Loucy (cell line): ENCODE measurements around the gene AVL9.
"Not testable (repeated sequence)": the region's sequence is repeated elsewhere in the genome, so short reads cannot be mapped to it uniquely, and the experiment has no call there.

ENCODE experiments used
- H2AFZ ChIP-seq: fragments of 200-600 bp; sonication (generic); 2 replicates; pipeline ENCODE4 v1.6.0; 2016; ENCODE audit warnings: antibody characterized with exemption, mild to moderate bottlenecking, low read length, moderate library complexity
- H3F3A ChIP-seq: fragments of 200-600 bp; 2 replicates; pipeline ENCODE4 v1.6.0; 2016; ENCODE audit warnings: antibody characterized with exemption, low read depth, mild to moderate bottlenecking
- H3K27me3 ChIP-seq: fragments of 200-600 bp; sonication (generic); 2 replicates; pipeline ENCODE4 v1.6.1; 2014; ENCODE audit warnings: low read length, mild to moderate bottlenecking; ENCODE audit not compliant: insufficient read depth, poor library complexity, severe bottlenecking
- H3K36me3 ChIP-seq: fragments of 200-600 bp; sonication (generic); 2 replicates; pipeline ENCODE4 v1.6.1; 2016; ENCODE audit warnings: low read length; ENCODE audit not compliant: insufficient read depth
- H3K4me1 ChIP-seq: fragments of 200-600 bp; sonication (generic); 2 replicates; pipeline ENCODE4 v1.5.1; 2014; ENCODE audit warnings: low read length, mild to moderate bottlenecking; ENCODE audit not compliant: insufficient read depth, poor library complexity, severe bottlenecking
- H3K4me2 ChIP-seq: fragments of 200-600 bp; sonication (generic); 2 replicates; pipeline ENCODE4 v1.6.0; 2014; ENCODE audit warnings: antibody characterized with exemption, low read length, low read depth, mild to moderate bottlenecking; ENCODE audit not compliant: poor library complexity, severe bottlenecking
- H3K4me3 ChIP-seq: fragments of 200-600 bp; sonication (generic); 2 replicates; pipeline ENCODE4 v1.5.1; 2014; ENCODE audit warnings: low read length, mild to moderate bottlenecking, mixed read lengths; ENCODE audit not compliant: poor library complexity, severe bottlenecking
- H3K79me2 ChIP-seq: fragments of 200-600 bp; sonication (generic); 2 replicates; pipeline ENCODE4 v1.6.1; 2014; ENCODE audit warnings: low read length; ENCODE audit not compliant: insufficient read depth
- H3K9ac ChIP-seq: fragments of 200-600 bp; sonication (generic); 2 replicates; pipeline ENCODE4 v1.6.0; 2014; ENCODE audit warnings: mild to moderate bottlenecking, low read depth, low read length, moderate library complexity; ENCODE audit not compliant: poor library complexity, severe bottlenecking
- H3K9me2 ChIP-seq: fragments of 200-600 bp; sonication (generic); replicated peaks from 2 replicates; pipeline ENCODE4 v1.6.1; 2016; ENCODE audit warnings: low read depth, low read length, mixed read lengths
- H3K9me3 ChIP-seq: fragments of 200-600 bp; sonication (generic); 2 replicates; pipeline ENCODE4 v1.6.1; 2014; ENCODE audit warnings: mild to moderate bottlenecking, antibody characterized with exemption, low read length, low read depth; ENCODE audit not compliant: insufficient read depth
- H4K20me1 ChIP-seq: fragments of 200-600 bp; sonication (generic); 2 replicates; pipeline ENCODE4 v1.6.0; 2014; ENCODE audit warnings: antibody characterized with exemption, low read length, mild to moderate bottlenecking; ENCODE audit not compliant: insufficient read depth, poor library complexity, severe bottlenecking
- EZH2phosphoT487 ChIP-seq: fragments of 200-600 bp; IDR thresholded peaks from 2 replicates; pipeline ENCODE4 v1.6.1; 2018; ENCODE audit warnings: antibody characterized with exemption, mild to moderate bottlenecking, moderate library complexity, borderline replicate concordance
- TF ChIP-seq, protein P1 (sequence below): fragments of 200-600 bp; sonication (generic); conservative IDR thresholded peaks from 2 replicates; pipeline ENCODE4 v1.5.1; 2014; ENCODE audit warnings: mild to moderate bottlenecking, antibody characterized with exemption, low read length

The AVL9 gene

GRCh38 chr7:32616625-32617024, 121.3 kb downstream of the AVL9 start:
- Histone ChIP-seq H3K27me3 (no peaks in the 10 kb centered on the region), H2AFZ (no peak overlapping the region), H3K4me3 (no peak overlapping the region), H3K4me1 (peaks cover 7% of the 10 kb centered on the region), H3F3A (no peaks in the 10 kb centered on the region), H3K79me2 (no peaks in the 10 kb centered on the region), H3K9me2 (no peaks in the 10 kb centered on the region), H3K9me3 (no peaks in the 10 kb centered on the region), H4K20me1 (no peaks in the 10 kb centered on the region), H3K4me2 (no peak overlapping the region), H3K9ac (no peak overlapping the region), H3K36me3 (no peaks in the 10 kb centered on the region)
- no peak for TF ChIP-seq EZH2phosphoT487
- TF ChIP-seq, protein P1, sequence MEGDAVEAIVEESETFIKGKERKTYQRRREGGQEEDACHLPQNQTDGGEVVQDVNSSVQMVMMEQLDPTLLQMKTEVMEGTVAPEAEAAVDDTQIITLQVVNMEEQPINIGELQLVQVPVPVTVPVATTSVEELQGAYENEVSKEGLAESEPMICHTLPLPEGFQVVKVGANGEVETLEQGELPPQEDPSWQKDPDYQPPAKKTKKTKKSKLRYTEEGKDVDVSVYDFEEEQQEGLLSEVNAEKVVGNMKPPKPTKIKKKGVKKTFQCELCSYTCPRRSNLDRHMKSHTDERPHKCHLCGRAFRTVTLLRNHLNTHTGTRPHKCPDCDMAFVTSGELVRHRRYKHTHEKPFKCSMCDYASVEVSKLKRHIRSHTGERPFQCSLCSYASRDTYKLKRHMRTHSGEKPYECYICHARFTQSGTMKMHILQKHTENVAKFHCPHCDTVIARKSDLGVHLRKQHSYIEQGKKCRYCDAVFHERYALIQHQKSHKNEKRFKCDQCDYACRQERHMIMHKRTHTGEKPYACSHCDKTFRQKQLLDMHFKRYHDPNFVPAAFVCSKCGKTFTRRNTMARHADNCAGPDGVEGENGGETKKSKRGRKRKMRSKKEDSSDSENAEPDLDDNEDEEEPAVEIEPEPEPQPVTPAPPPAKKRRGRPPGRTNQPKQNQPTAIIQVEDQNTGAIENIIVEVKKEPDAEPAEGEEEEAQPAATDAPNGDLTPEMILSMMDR: no peak

- H3K9me3 ChIP-seq: no peaks in the 10 kb centered on the region
- H3K4me3 ChIP-seq: no peak overlapping the region
- H4K20me1 ChIP-seq: no peaks in the 10 kb centered on the region
- H3K9me2 ChIP-seq: no peaks in the 10 kb centered on the region
- peaks cover 14% of the 10 kb centered on the region for H3K4me1 ChIP-seq
- no peak overlapping the region for H3K9ac ChIP-seq
- no peaks in the 10 kb centered on the region for H3K27me3 ChIP-seq
- no peaks in the 10 kb centered on the region for H3K36me3 ChIP-seq
- H3F3A ChIP-seq: no peaks in the 10 kb centered on the region
- TF ChIP-seq, protein P1: no peak
- TF ChIP-seq EZH2phosphoT487: no peak
- H3K4me2 ChIP-seq: no peak overlapping the region
- no peaks in the 10 kb centered on the region for H3K79me2 ChIP-seq
- no peak overlapping the region for H2AFZ ChIP-seq
Measured at GRCh38 chr7:32618470-32618869, 123.2 kb downstream of the AVL9 start.

DNA sequence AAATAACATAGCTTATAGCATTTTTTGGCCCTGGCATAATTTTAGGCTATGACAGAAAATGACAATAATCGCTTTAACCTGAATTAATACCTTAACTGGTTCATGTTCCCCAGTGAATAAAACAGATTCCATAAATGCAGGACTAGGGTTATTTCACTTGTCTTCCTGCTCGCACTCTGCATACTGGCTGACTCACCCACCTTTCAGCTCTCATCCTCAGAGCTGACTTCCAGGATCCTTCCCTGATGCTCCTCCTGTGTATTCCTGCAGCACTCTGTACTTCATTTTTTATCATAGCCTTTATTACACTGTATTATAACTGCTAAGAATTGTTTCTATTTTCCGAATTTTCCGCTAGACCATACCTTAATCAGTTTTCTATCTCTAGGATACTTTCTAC, 123.7 kb downstream of the AVL9 start:
- Histone ChIP-seq H3F3A (no peaks in the 10 kb centered on the region), H3K4me3 (no peak overlapping the region), H2AFZ (no peak overlapping the region), H4K20me1 (no peaks in the 10 kb centered on the region), H3K9me2 (no peaks in the 10 kb centered on the region), H3K36me3 (no peaks in the 10 kb centered on the region), H3K4me1 (peaks cover 19% of the 10 kb centered on the region), H3K9ac (no peak overlapping the region), H3K4me2 (no peak overlapping the region), H3K27me3 (no peaks in the 10 kb centered on the region), H3K79me2 (no peaks in the 10 kb centered on the region), H3K9me3 (no peaks in the 10 kb centered on the region)
- TF ChIP-seq EZH2phosphoT487: no peak
- TF ChIP-seq, protein P1: no peak

DNA sequence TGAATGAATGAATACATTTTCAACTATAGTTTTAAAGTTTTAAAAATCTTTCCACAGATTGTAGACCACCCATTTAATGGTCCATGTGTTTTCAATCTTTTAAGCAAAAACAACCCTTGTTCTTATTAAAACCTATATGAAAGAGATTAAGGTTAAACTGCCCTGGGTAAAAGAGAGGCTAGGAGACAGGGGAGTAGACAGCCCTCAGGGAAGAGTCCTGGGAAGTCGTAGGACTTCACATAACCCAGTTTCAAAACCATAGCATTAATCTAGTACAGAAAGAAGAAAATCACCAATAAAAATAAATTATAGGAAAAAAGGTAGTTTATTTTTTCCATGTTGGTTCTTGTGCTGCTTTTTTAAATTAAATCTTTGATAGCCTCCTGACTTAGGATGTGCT, 124.1 kb downstream of the AVL9 start:
- H3K79me2 ChIP-seq, H3K4me3 ChIP-seq, H3K4me2 ChIP-seq, H3F3A ChIP-seq, H3K9me3 ChIP-seq, H2AFZ ChIP-seq, H3K36me3 ChIP-seq, H3K27me3 ChIP-seq, H3K9ac ChIP-seq, H4K20me1 ChIP-seq, H3K9me2 ChIP-seq: not testable (repeated sequence)
- peaks cover 19% of the 10 kb centered on the region for H3K4me1 ChIP-seq
